Anterior cingulate cortex (tissue), 58 donors: ENCODE measurements around the gene GTSE1.

ENCODE experiments used
- DNase-seq, 58 donors: peaks; one replicate each; lab custom pipeline; 2025; lab: John Stamatoyannopoulos, UW

The GTSE1 gene

GRCh38 chr22:46361826-46362202, 65.1 kb downstream of the GTSE1 start:
- DNase-seq = peak in 1 of 58 donors; percentile 8

DNA sequence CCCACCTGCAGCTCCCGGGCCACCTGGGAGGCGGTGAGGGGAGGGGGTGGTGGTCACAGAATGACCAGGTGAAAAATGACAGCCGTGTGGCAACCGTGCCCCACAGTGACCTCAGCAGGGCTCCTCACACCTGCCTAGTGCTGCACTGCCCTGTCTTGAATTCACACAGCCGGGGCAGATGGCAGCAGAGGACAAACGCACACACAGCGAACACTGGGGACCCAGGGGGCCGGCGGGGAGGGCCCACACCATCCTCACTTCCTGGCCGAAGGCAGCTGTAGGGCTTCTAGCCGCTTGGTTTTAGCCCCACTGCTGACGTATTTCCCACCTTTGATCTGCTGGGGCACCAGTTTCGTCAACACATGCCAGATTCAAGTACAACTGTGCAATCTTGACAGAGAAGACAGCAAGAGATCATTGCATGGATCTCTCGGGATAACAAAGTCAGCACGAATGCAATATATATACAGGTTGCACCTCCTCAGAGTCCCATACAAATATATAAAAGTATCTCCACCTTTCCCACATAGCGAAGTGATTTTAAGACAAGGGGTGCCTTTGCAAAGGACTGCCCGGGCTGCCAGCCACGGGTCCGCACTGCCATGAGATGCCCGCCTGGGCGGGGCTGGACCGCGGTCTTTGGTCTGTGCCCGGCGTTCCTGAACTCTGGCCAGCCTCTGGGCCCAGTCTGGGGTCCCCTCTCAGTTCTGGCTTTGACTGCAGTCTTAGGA, 65.7 kb downstream of the GTSE1 start:
- no peak for DNase-seq

DNA sequence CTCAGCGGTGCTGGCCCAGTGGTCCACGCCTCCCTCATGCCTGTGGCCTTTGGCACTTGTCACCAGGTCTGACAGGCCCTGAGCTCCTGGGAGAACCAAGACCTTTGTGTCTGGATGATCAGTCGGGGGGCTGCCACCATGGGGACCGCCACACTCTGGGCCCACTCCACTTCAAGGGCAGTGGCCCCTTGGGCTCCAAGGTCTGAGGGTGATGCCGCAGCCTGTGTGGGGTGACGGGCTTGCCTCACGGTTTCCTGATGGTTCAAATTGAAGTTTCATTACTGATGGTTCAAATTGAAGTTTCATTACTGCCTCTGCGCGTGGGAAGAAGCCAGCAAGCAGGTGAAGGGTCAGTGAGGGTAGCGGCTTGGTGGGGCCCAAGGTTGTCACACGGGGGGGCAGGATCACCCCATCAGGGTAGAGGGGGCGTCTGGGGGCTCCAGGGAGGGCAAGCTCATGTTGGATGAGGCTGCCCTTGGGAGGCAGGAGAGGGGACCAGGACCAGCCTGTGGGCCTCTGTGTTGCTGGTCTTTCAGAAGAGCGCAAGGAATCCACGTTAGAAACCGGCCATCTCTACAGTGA, 66.4 kb downstream of the GTSE1 start:
- no peak for DNase-seq

- DNase-seq = no peak
Measured at GRCh38 chr22:46363611-46364321, 67.1 kb downstream of the GTSE1 start.

DNA sequence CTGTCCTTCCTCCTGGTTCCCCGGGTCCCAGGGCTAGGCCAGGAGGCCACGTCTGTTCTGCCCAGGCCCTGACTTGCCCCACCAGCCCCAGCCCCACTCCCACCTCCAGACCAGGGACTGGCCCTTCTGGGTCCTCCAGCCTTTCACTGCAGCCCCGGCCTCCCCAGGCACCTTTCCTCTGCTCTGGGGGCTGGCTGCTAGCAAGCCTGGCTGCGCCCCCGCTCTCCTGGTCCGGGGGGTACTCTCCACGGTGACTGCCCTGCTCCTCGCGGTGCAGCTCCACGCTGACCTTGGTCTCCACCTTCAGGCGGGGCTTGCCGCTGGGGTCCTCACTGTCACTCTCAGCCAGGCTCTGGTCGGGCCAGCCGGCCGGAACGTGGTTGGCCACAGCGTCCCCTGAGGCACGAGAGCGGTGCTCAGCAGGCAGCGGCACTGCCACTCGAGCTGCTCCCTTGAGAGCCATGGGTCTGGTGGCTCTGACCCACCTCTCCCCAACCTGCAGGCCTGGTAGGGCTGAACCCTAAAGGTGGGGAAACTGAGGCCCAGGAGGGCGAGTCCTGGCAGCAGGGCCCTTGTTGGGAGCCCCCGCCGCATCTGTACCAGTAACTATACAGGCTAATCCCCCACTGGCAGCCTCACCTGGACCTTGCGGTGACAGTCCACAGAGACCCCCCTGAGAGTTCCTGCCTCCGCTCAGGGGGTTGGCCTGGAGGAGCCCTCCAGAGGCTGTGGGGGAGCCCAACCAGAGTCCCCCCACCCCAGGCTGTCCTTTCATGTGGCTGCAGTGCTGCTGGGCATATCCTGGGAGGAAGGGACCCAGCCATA, 67.9 kb downstream of the GTSE1 start:
- no peak for DNase-seq

DNA sequence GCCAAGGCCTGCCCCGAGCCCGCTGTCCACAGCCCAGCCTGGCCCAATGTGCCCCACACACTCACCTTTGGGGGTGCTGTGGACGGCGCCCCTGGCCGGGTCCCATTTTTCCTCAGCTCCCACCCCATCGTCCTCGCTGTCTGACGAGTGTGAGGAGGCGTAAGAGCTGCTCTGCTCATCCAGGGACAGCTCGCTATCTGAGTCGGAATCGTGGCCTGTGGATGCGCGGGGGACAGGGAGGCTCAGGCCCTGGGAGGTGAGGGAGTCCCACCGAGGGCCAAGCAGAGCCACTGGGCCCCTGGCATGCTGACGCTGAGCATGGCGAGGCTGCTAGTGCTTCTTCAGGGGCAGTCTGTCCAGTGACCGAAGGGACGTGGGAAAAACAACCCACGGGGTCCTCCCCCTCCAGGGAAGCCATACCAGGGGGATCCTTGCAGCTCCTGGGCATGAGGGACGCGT, 68.5 kb downstream of the GTSE1 start:
- DNase-seq = no peak

GRCh38 chr22:46366327-46366731, 69.7 kb downstream of the GTSE1 start:
- DNase-seq = no peak

GRCh38 chr22:46366801-46367706, 70.4 kb downstream of the GTSE1 start:
- DNase-seq = no peak

GRCh38 chr22:46367707-46368191, 71.1 kb downstream of the GTSE1 start:
- DNase-seq = peak in 11 of 58 donors; percentile 3 to 34 (median 13)

DNA sequence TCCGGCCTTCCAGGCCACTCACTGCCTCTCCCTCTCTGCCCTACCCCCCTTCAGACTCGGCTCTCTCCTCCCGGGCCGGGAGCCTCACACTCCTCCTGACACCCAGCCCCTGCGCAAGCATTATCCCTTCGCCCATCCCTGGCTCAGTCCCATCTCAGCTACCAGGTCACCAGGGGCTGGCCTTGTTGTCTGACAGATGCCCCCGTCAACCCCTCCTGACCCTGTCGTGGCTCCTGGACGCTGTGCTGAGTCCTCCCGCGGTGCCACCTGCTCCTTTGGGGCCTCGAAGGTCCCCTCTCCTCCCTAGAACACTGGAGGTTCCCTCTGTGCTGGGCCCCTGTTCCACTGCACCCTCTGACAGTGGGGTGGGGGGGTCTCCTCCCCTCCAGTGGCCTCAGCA, 71.8 kb downstream of the GTSE1 start:
- DNase-seq = no peak

DNA sequence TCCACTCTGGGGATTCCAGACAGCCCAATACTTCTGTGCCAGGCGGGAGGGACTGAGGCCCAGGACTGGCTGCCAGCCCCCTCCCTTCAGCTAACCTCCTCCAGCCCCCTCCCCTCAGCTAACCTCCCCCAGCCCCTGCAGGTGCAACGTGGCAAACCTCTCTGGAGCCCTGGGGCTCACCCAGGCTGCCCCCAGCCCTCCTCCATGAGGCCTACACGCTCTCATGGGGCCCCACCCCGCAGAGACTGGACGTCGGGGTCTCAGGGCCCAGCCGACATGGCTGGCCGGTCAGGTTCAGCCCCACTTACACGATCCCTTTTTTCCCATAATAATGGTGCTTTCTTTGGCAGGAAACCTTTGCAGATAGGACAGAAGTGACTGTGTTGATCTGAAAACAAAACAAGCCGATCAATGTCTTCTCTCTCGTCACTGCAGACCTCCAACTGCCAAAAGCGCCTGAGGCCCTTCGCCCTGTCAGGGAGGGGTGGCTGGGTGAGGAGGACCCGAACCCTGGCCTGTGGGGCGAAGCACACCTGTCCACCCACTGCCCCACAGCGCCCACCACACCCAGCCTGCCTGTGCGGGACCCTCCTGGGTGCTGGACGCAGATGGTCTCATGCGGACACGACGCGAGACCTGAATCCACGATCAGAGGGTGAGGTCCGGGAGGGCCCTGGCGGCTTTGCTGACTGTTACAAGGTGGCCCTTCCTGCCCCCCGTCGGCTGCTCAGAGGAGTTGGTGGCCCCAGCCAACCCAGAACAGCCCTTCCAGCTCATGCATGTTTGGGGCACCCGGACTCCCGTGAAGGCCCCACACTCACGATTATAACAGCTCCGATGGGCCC, 72.4 kb downstream of the GTSE1 start:
- DNase-seq = no peak

- DNase-seq = no peak
Measured at GRCh38 chr22:46369716-46370583, 73.3 kb downstream of the GTSE1 start.

DNA sequence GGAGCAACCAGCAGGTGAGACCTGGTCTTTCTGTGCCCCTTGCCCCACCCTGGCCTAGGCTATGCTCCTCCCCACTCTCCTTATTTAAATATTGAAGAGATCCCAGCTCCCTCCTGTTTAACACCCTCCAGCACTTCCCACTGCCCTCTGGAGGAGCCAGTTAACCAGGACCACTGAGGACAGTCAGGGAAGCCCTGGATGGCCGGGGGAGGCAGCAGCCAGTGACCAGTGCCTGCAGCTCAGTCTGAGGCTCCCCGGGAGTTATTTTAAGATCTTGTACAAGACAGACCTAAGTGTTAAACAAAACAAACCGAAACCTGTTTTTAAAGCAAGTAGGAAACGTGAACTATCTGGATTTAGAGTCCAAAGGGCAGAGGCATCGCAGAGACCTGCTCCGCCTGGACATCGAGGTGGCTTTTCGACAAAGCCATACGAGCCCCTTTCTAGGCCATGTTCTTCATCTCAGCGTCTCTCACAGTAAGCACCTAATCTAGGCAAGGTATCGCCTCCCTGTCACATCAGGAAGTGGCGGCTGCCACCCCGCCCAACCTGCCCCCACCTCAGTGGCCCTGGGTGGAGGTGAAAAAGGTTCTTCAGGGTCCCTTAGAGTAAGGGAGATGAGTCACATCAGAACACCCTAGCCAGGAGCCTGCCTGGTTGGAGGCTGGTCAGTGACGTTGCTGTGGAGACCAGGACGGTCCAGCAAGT, 74.1 kb downstream of the GTSE1 start:
- no peak for DNase-seq

DNA sequence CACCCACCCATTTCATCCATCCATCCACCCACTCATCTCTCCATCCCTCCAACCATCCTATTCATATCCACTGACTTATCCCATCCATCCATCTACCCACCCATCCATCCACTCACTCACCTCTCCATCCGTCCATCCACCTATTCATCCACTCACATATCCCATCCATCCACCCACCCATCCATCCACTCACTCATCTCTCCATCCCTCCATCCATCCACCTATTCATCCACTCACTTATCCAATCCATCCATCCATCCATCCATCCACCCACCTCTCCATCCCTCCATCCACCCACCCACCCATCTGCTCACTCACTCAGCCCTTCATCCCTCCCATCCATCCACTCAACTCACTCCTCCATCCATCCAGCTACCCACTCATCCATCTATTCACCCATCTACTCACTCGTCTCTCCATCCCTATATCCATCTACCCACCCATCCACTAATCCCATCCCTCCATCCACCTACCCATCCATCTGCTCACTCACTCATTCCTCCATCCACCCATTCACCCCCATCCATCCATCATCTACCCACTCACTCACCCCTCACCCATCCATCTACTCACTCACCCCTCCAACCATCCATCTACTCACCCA, 75.1 kb downstream of the GTSE1 start:
- DNase-seq = no peak

DNA sequence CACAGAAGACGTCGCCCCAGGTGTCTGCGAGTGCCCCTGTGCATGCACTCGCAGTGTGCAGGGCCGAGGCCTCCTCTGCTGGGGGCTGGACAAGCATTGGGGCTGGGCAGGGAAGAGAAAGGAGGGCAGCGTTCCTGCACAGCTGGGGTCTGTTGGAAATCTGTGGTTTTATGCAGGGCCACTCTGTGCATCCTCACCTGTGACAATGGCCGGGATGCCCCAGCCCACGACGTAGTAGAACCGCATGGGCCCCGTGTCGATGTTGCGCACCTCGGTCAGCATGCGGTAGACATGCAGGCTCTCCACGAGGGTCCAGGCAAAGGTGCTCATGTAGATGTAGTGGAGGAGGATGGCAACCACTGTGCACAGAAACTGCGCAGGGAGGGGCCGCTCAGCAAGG, 76.0 kb downstream of the GTSE1 start:
- no peak for DNase-seq

- no peak for DNase-seq
Measured at GRCh38 chr22:46373159-46373558, 76.5 kb downstream of the GTSE1 start.
